Mucosa of stomach (tissue), 1 donor: ENCODE results near the gene PTPN13.
"Not testable (repeated sequence)": the region's sequence is repeated elsewhere in the genome, so short reads cannot be mapped to it uniquely, and the experiment has no call there.

Experiments
- H3K27me3 ChIP-seq: one replicate; pipeline ENCODE4 v1.7.0; 2013; ENCODE audit warnings: mild to moderate bottlenecking, low read length; ENCODE audit not compliant: control insufficient read depth, insufficient read depth
- H3K36me3 ChIP-seq: one replicate; pipeline ENCODE4 v1.7.0; 2013; ENCODE audit warnings: low read length; ENCODE audit not compliant: control insufficient read depth, insufficient read depth
- H3K4me1 ChIP-seq: one replicate; pipeline ENCODE4 v1.7.0; 2013; ENCODE audit warnings: mild to moderate bottlenecking, low read length; ENCODE audit not compliant: control insufficient read depth, insufficient read depth
- H3K4me3 ChIP-seq: one replicate; pipeline ENCODE4 v1.7.0; 2013; ENCODE audit warnings: low read length
- H3K9ac ChIP-seq: one replicate; pipeline ENCODE4 v1.7.0; 2013; ENCODE audit warnings: mild to moderate bottlenecking, low read length, moderate library complexity
- H3K9me3 ChIP-seq: one replicate; pipeline ENCODE4 v1.7.0; 2013; ENCODE audit warnings: mild to moderate bottlenecking, low read length, moderate library complexity; ENCODE audit not compliant: control insufficient read depth
- donor health status: Pancreatic carcinoma.

PTPN13 gene

GRCh38 chr4:86688026-86688425 lies 93.9 kb downstream of the PTPN13 start:
- no peaks in the 10 kb centered on the region for H3K4me1 ChIP-seq
- no peak overlapping the region for H3K9ac ChIP-seq
- H3K27me3 ChIP-seq: no peaks in the 10 kb centered on the region
- no peaks in the 10 kb centered on the region for H3K9me3 ChIP-seq
- H3K36me3 ChIP-seq: no peaks in the 10 kb centered on the region
- H3K4me3 ChIP-seq: no peak overlapping the region

GRCh38 chr4:86704601-86705000 lies 110.5 kb downstream of the PTPN13 start:
- H3K4me3 ChIP-seq: no peak overlapping the region
- no peaks in the 10 kb centered on the region for H3K36me3 ChIP-seq
- no peak overlapping the region for H3K9ac ChIP-seq
- no peaks in the 10 kb centered on the region for H3K9me3 ChIP-seq
- no peaks in the 10 kb centered on the region for H3K4me1 ChIP-seq
- no peaks in the 10 kb centered on the region for H3K27me3 ChIP-seq

GRCh38 chr4:86706923-86707597 lies 112.9 kb downstream of the PTPN13 start:
- Histone ChIP-seq H3K4me1 (no peaks in the 10 kb centered on the region), H3K27me3 (no peaks in the 10 kb centered on the region), H3K9me3 (no peaks in the 10 kb centered on the region), H3K9ac (no peak overlapping the region), H3K4me3 (no peak overlapping the region), H3K36me3 (no peaks in the 10 kb centered on the region)

GRCh38 chr4:86717651-86718050 lies 123.5 kb downstream of the PTPN13 start:
- no peaks in the 10 kb centered on the region for H3K4me1 ChIP-seq
- H3K27me3 ChIP-seq: no peaks in the 10 kb centered on the region
- H3K9me3 ChIP-seq: no peaks in the 10 kb centered on the region
- no peak overlapping the region for H3K9ac ChIP-seq
- no peaks in the 10 kb centered on the region for H3K36me3 ChIP-seq
- H3K4me3 ChIP-seq: no peak overlapping the region

GRCh38 chr4:86718152-86718551 lies 124.0 kb downstream of the PTPN13 start:
- no peaks in the 10 kb centered on the region for H3K9me3 ChIP-seq
- no peak overlapping the region for H3K4me3 ChIP-seq
- H3K36me3 ChIP-seq: no peaks in the 10 kb centered on the region
- H3K27me3 ChIP-seq: no peaks in the 10 kb centered on the region
- no peaks in the 10 kb centered on the region for H3K4me1 ChIP-seq
- H3K9ac ChIP-seq: no peak overlapping the region

- not testable (repeated sequence) for H3K4me1 ChIP-seq, H3K9me3 ChIP-seq, H3K9ac ChIP-seq, H3K4me3 ChIP-seq, H3K36me3 ChIP-seq, H3K27me3 ChIP-seq
Observed at GRCh38 chr4:86719149-86719548, 125.0 kb downstream of the PTPN13 start.

GRCh38 chr4:86720508-86721068 lies 126.5 kb downstream of the PTPN13 start:
- H3K9me3 ChIP-seq: no peaks in the 10 kb centered on the region
- no peaks in the 10 kb centered on the region for H3K36me3 ChIP-seq
- no peaks in the 10 kb centered on the region for H3K4me1 ChIP-seq
- no peaks in the 10 kb centered on the region for H3K27me3 ChIP-seq
- no peak overlapping the region for H3K9ac ChIP-seq
- no peak overlapping the region for H3K4me3 ChIP-seq

- no peak overlapping the region for H3K9ac ChIP-seq
- H3K9me3 ChIP-seq: no peaks in the 10 kb centered on the region
- no peak overlapping the region for H3K4me3 ChIP-seq
- no peaks in the 10 kb centered on the region for H3K27me3 ChIP-seq
- H3K36me3 ChIP-seq: no peaks in the 10 kb centered on the region
- no peaks in the 10 kb centered on the region for H3K4me1 ChIP-seq
Observed at GRCh38 chr4:86721412-86721811, 127.3 kb downstream of the PTPN13 start.

GRCh38 chr4:86730310-86730709 lies 136.2 kb downstream of the PTPN13 start:
- no peaks in the 10 kb centered on the region for H3K4me1 ChIP-seq
- H3K36me3 ChIP-seq: no peaks in the 10 kb centered on the region
- no peaks in the 10 kb centered on the region for H3K27me3 ChIP-seq
- H3K9ac ChIP-seq: no peak overlapping the region
- no peak overlapping the region for H3K4me3 ChIP-seq
- no peaks in the 10 kb centered on the region for H3K9me3 ChIP-seq

- no peak overlapping the region for H3K4me3 ChIP-seq
- no peaks in the 10 kb centered on the region for H3K4me1 ChIP-seq
- no peaks in the 10 kb centered on the region for H3K27me3 ChIP-seq
- H3K9me3 ChIP-seq: no peaks in the 10 kb centered on the region
- no peak overlapping the region for H3K9ac ChIP-seq
- no peaks in the 10 kb centered on the region for H3K36me3 ChIP-seq
Observed at GRCh38 chr4:86737244-86737643, 143.1 kb downstream of the PTPN13 start.

GRCh38 chr4:86741846-86742245 lies 147.7 kb downstream of the PTPN13 start:
- H3K9ac ChIP-seq: no peak overlapping the region
- no peaks in the 10 kb centered on the region for H3K4me1 ChIP-seq
- no peaks in the 10 kb centered on the region for H3K27me3 ChIP-seq
- no peaks in the 10 kb centered on the region for H3K36me3 ChIP-seq
- H3K9me3 ChIP-seq: no peaks in the 10 kb centered on the region
- no peak overlapping the region for H3K4me3 ChIP-seq

- no peak overlapping the region for H3K9ac ChIP-seq
- H3K36me3 ChIP-seq: no peaks in the 10 kb centered on the region
- H3K4me1 ChIP-seq: no peaks in the 10 kb centered on the region
- H3K4me3 ChIP-seq: no peak overlapping the region
- no peaks in the 10 kb centered on the region for H3K9me3 ChIP-seq
- no peaks in the 10 kb centered on the region for H3K27me3 ChIP-seq
Observed at GRCh38 chr4:86744570-86744969, 150.5 kb downstream of the PTPN13 start.

- Histone ChIP-seq H3K36me3 (no peaks in the 10 kb centered on the region), H3K27me3 (no peaks in the 10 kb centered on the region), H3K9me3 (no peaks in the 10 kb centered on the region), H3K4me3 (no peak overlapping the region), H3K9ac (no peak overlapping the region), H3K4me1 (no peaks in the 10 kb centered on the region)
Observed at GRCh38 chr4:86749121-86749520, 155.0 kb downstream of the PTPN13 start.
